NOMO-1 treated with DMSO at 0.1 percent for 48 hours (cell line): ENCODE results near the gene ULK1.

ENCODE experiments used
- DNase-seq: peaks from one replicate; lab custom pipeline; 2025; ENCODE audit not compliant: unreplicated experiment; lab: John Stamatoyannopoulos, UW

Gene ULK1

DNA sequence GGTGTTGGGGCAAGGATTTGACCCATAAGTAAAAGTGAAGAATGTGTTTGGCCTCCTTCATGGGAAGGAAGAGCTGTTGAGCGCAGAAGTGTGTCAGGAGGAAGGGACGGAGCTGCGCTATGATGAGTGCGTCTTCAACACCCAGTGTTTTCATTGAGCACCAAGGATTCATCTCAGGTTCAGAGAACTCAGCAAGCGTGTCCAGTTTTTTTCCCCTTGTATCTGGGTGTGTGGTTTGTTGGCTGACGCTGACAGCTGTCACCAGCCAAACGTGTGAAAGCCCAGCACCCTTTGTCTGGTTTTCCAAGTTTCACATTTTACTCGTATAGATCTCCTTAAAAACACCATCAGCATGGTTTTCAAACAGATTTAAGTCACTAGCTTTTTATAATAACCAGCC lies 67.6 kb downstream of the ULK1 start:
- DNase-seq = no peak

DNA sequence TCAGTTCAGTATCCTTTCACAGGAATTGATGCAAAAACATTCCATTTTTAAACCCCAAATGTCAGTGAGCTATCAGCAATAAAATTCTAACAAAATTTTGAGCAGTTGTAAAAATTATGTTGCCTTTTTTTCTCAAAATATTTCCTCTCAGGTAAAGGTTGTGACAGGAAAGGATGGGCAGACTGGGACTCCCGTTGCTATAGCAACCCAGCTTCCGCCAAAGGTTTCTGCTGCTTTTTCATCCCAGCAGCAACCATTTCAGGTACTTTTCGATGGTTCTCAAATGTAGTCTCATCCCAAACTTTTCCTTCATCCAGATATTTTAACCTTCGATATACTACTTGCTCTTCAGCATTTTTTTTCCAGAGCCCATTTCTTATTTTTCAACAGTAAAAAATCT lies 69.0 kb downstream of the ULK1 start:
- DNase-seq = no peak

DNA sequence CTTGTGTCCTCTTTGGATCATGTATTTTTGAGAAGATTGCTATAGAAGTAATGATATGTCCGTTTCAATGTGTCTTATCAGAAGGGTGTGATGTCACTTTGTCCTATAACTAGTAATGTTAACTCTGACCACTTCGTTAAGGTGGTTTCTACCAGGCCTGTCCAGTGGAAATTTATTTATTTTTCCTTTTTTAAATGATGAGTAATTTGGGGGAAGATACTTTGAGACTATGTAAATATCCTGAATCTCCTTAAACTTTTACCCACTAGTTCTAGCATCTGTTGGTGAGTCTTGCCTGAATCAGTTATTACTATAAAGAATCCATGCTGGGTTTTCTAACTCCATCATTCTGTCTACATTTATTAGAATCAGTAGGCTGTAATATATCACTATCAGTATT lies 70.7 kb downstream of the ULK1 start:
- no peak for DNase-seq

DNA sequence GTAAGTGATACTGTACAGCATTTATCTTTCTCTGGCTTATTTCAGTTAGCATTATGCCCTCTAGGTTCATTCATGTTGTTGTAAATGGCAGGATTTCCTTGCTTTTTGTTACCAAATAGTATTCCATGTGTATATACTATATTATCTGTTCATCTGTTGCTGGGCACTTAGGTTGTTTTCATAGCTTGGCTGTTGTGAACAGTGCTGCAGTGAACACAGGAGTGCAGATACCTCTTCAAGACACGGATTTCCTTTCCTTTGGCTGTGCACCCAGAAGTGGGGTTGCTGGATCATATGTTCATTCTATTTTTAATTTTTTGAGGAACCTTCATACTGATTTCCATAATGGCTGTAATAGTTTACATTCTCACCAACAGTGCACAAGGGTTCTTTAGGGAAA lies 76.8 kb downstream of the ULK1 start:
- no peak for DNase-seq
